CD14-positive monocyte (primary cell): Measurements from ENCODE around the gene RCOR3. TPM values are rescaled to one million over a fixed set of nuclear protein-coding genes. Genes with fewer than 3 reads are reported as not detected.

ENCODE experiments used
- DNase-seq, 3 donors: peaks; one replicate each; pipeline ENCODE4 v3.0.0-alpha.2; 2011 to 2022
- H2AFZ ChIP-seq: 2 replicates; pipeline ENCODE4 v1.6.0; 2012; ENCODE audit warnings: mild to moderate bottlenecking, low read depth, low read length, inconsistent platforms; ENCODE audit not compliant: insufficient read depth, poor library complexity, severe bottlenecking
- H3K27ac ChIP-seq, 2 donors: 1 replicate in 1 of 2; 2 replicates in 1 of 2; pipeline ENCODE4 v1.5.1; 2012 to 2013; ENCODE audit warnings: low read length in 2 of 2, control low read depth in 1 of 2, inconsistent platforms in 1 of 2, low read depth in 1 of 2, mild to moderate bottlenecking in 1 of 2
- H3K27me3 ChIP-seq, 2 donors: one replicate each; pipeline versions ENCODE4 v1.6.0 to v1.6.1; 2011 to 2013; ENCODE audit warnings: low read length in 2 of 2; ENCODE audit not compliant: control insufficient read depth in 2 of 2, insufficient read depth in 2 of 2
- H3K36me3 ChIP-seq, 2 donors: replicated peaks in 1 of 2; 1 replicate in 1 of 2; 2 replicates in 1 of 2; pipeline versions ENCODE4 v1.5.1 to v1.6.1; 2012 to 2013; ENCODE audit warnings: low read length in 2 of 2, control low read depth in 1 of 2, inconsistent platforms in 1 of 2, mild to moderate bottlenecking in 1 of 2; ENCODE audit not compliant: insufficient read depth in 2 of 2, control insufficient read depth in 1 of 2
- H3K4me1 ChIP-seq, 2 donors: 1 replicate in 1 of 2; 2 replicates in 1 of 2; pipeline versions ENCODE4 v1.5.1 to v1.6.1; 2012 to 2013; ENCODE audit warnings: low read length in 2 of 2, control low read depth in 1 of 2, inconsistent platforms in 1 of 2, mild to moderate bottlenecking in 1 of 2, moderate library complexity in 1 of 2; ENCODE audit not compliant: insufficient read depth in 2 of 2, control insufficient read depth in 1 of 2
- H3K4me2 ChIP-seq: replicated peaks from 2 replicates; pipeline ENCODE3; 2012; ENCODE audit warnings: low read length, moderate library complexity, mild to moderate bottlenecking; ENCODE audit not compliant: poor library complexity, severe bottlenecking; ENCODE audit errors: extremely low read depth
- H3K4me3 ChIP-seq, 3 experiments: fragments of 200-600 bp in 1 of 3; sonication (generic) in 1 of 3; replicated peaks in 1 of 3; 1 replicate in 2 of 3; 2 replicates in 1 of 3; pipeline ENCODE4 v1.5.1; 2011 to 2013; ENCODE audit warnings: low read length in 3 of 3, mild to moderate bottlenecking in 3 of 3, control low read depth in 2 of 3, low read depth in 2 of 3, inconsistent platforms in 1 of 3, moderate library complexity in 1 of 3
- H3K79me2 ChIP-seq: 2 replicates; pipeline ENCODE4 v1.6.0; 2012; ENCODE audit warnings: mild to moderate bottlenecking, control low read depth, inconsistent platforms, low read length, moderate library complexity; ENCODE audit not compliant: insufficient read depth
- H3K9ac ChIP-seq: 2 replicates; pipeline ENCODE4 v1.6.0; 2017; ENCODE audit warnings: low read length, mild to moderate bottlenecking; ENCODE audit not compliant: insufficient read depth, poor library complexity, severe bottlenecking
- H3K9me3 ChIP-seq, 2 donors: replicated peaks in 1 of 2; 1 replicate in 1 of 2; 2 replicates in 1 of 2; pipeline versions ENCODE4 v1.5.1 to v1.6.1; 2012 to 2013; ENCODE audit warnings: low read length in 2 of 2, control low read depth in 1 of 2; ENCODE audit not compliant: control insufficient read depth in 1 of 2, insufficient read depth in 1 of 2
- H4K20me1 ChIP-seq: 2 replicates; pipeline ENCODE4 v1.6.0; 2012; ENCODE audit warnings: mild to moderate bottlenecking, low read length, control low read depth, moderate library complexity; ENCODE audit not compliant: insufficient read depth
- H3K27ac Mint-ChIP-seq, 7 donors: one replicate each; pipeline ENCODE4 v1.8.0; 2020; ENCODE audit warnings: mild to moderate bottlenecking in 7 of 7, mixed read lengths in 7 of 7, moderate library complexity in 6 of 7, inconsistent platforms in 2 of 7
- H3K27me3 Mint-ChIP-seq, 3 donors: one replicate each; pipeline ENCODE4 v1.8.0; 2021 to 2022; ENCODE audit warnings: low read depth in 3 of 3, mild to moderate bottlenecking in 3 of 3, mixed read lengths in 3 of 3, moderate library complexity in 3 of 3, inconsistent platforms in 1 of 3
- H3K36me3 Mint-ChIP-seq, 2 donors: one replicate each; pipeline ENCODE4 v1.8.0; 2020; ENCODE audit warnings: mixed read lengths in 2 of 2, inconsistent platforms in 1 of 2, mild to moderate bottlenecking in 1 of 2
- H3K4me1 Mint-ChIP-seq: one replicate; pipeline ENCODE4 v1.8.0; 2020; ENCODE audit warnings: mild to moderate bottlenecking, mixed read lengths
- H3K4me3 Mint-ChIP-seq, 2 donors: one replicate each; pipeline ENCODE4 v1.8.0; 2020; ENCODE audit warnings: mild to moderate bottlenecking in 2 of 2, mixed read lengths in 2 of 2, moderate library complexity in 1 of 2
- H3K9me3 Mint-ChIP-seq, 7 donors: one replicate each; pipeline ENCODE4 v1.8.0; 2020 to 2022; ENCODE audit warnings: mixed read lengths in 7 of 7, mild to moderate bottlenecking in 6 of 7, moderate library complexity in 6 of 7, inconsistent platforms in 2 of 7
- WGBS: methylation state at CpG from one replicate; pipeline ENCODE4 v1.1.5; 2013; ENCODE audit warnings: missing lambda C conversion rate; ENCODE audit not compliant: insufficient coverage; 5-methylcytosine and 5-hydroxymethylcytosine counted together
- intact Hi-C, 2 donors: fragments of 100-400 bp; cut with micrococcal nuclease; formaldehyde crosslinking; loops; one replicate each; pipeline versions ENCODE4 v1.15.0 to v1.15.1; 2023
- polyA plus RNA-seq, 3 donors: library from polyadenylated mRNA; depleted of rRNA in 1 of 3; unstranded in 2 of 3; stranded (reverse) in 1 of 3; fragments of 300-500 nt in 2 of 3; fragments of >200 nt in 1 of 3; fragmentation: Illumina TruSeq in 2 of 3; gene quantifications; 1 replicate in 2 of 3; 2 replicates in 1 of 3; pipeline ENCODE4 v1.2.3, GENCODE V29; 2012 to 2021
- TF ChIP-seq, protein P1 (sequence below): fragments of 200-600 bp; IDR thresholded peaks from one replicate; pipeline ENCODE4 v1.8.0; 2022; ENCODE audit warnings: antibody characterized with exemption, mild to moderate bottlenecking

RCOR3 gene
- polyA plus RNA-seq, 3 donors, result 14.5 to 46.5 (median 21.6) TPM

- TF ChIP-seq, protein P1, sequence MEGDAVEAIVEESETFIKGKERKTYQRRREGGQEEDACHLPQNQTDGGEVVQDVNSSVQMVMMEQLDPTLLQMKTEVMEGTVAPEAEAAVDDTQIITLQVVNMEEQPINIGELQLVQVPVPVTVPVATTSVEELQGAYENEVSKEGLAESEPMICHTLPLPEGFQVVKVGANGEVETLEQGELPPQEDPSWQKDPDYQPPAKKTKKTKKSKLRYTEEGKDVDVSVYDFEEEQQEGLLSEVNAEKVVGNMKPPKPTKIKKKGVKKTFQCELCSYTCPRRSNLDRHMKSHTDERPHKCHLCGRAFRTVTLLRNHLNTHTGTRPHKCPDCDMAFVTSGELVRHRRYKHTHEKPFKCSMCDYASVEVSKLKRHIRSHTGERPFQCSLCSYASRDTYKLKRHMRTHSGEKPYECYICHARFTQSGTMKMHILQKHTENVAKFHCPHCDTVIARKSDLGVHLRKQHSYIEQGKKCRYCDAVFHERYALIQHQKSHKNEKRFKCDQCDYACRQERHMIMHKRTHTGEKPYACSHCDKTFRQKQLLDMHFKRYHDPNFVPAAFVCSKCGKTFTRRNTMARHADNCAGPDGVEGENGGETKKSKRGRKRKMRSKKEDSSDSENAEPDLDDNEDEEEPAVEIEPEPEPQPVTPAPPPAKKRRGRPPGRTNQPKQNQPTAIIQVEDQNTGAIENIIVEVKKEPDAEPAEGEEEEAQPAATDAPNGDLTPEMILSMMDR, result no peak
- peaks cover 0 to 2% (median 0%) of the 10 kb centered on the region in 3 donors for H3K27me3 Mint-ChIP-seq
- Histone ChIP-seq H3K79me2 (no peaks in the 10 kb centered on the region), H3K4me2 (no peak overlapping the region), H3K36me3 (no peaks in the 10 kb centered on the region), H3K4me3 (no peak overlapping the region), H4K20me1 (no peaks in the 10 kb centered on the region), H3K9me3 (no peaks in the 10 kb centered on the region), H3K4me1 (peaks cover 0 to 10% of the 10 kb centered on the region in 2 donors), H2AFZ (no peak overlapping the region), H3K27ac (no peak overlapping the region), H3K9ac (no peak overlapping the region), H3K27me3 (no peaks in the 10 kb centered on the region)
- intact Hi-C loops, result no loop called here
- H3K27ac Mint-ChIP-seq, result no peak overlapping the region
- peaks cover 23% of the 10 kb centered on the region for H3K4me1 Mint-ChIP-seq
- DNase-seq, result no peak
- no peak overlapping the region for H3K4me3 Mint-ChIP-seq
- no peaks in the 10 kb centered on the region for H3K36me3 Mint-ChIP-seq
- peaks cover 0 to 2% (median 0%) of the 10 kb centered on the region in 7 donors for H3K9me3 Mint-ChIP-seq
- no CpG with 5 or more reads among the region's 4 CpGs for WGBS
Measured at GRCh38 chr1:211338224-211338620, 79.1 kb downstream of the RCOR3 start.

- Histone ChIP-seq H3K9ac (no peak overlapping the region), H4K20me1 (no peaks in the 10 kb centered on the region), H3K4me3 (no peak overlapping the region)
Measured at GRCh38 chr1:211339631-211340041, 80.5 kb downstream of the RCOR3 start.

More at GRCh38 chr1:211339631-211340041, 80.5 kb downstream of the RCOR3 start:
- Mint-ChIP-seq H3K27ac (peak overlapping the region in 1 of 7 donors; percentile 10), H3K27me3 (no peaks in the 10 kb centered on the region), H3K36me3 (peaks cover 0 to 2% of the 10 kb centered on the region in 2 donors), H3K9me3 (peaks cover 0 to 2% (median 0%) of the 10 kb centered on the region in 7 donors), H3K4me3 (no peak overlapping the region), H3K4me1 (peaks cover 35% of the 10 kb centered on the region)
- Histone ChIP-seq H3K79me2 (no peaks in the 10 kb centered on the region), H3K27me3 (no peaks in the 10 kb centered on the region), H3K4me2 (no peak overlapping the region), H3K4me1 (peaks cover 9 to 20% of the 10 kb centered on the region in 2 donors), H2AFZ (no peak overlapping the region), H3K9me3 (no peaks in the 10 kb centered on the region), H3K36me3 (no peaks in the 10 kb centered on the region), H3K27ac (no peak overlapping the region)
- DNase-seq, result no peak
- TF ChIP-seq, protein P1, result no peak
- WGBS, result 100% methylated on average over 1 of the region's 6 CpGs
- intact Hi-C loops, result no loop called here
